Chondrocyte (in vitro differentiated cells): ENCODE results near the gene IL1F10. TPM values are rescaled to one million over a fixed set of nuclear protein-coding genes. Genes with fewer than 3 reads are reported as not detected.

Experiments
- DNase-seq: peaks from one replicate; pipeline ENCODE4 v3.0.0; 2021; ENCODE audit warnings: mixed read lengths, low spot score
- H3K27ac Mint-ChIP-seq: one replicate; pipeline ENCODE4 v1.8.0; 2021; ENCODE audit warnings: mild to moderate bottlenecking, moderate library complexity, mixed read lengths; ENCODE audit not compliant: unreplicated experiment
- H3K27me3 Mint-ChIP-seq: 2 replicates; pipeline ENCODE4 v1.8.0; 2021; ENCODE audit warnings: low read depth, mixed read lengths
- H3K36me3 Mint-ChIP-seq: 2 replicates; pipeline ENCODE4 v1.8.0; 2021; ENCODE audit warnings: low read depth, mixed read lengths
- H3K4me1 Mint-ChIP-seq: 2 replicates; pipeline ENCODE4 v1.8.0; 2021; ENCODE audit warnings: low read depth, mild to moderate bottlenecking, mixed read lengths
- H3K4me3 Mint-ChIP-seq: one replicate; pipeline ENCODE4 v1.8.0; 2021; ENCODE audit warnings: mild to moderate bottlenecking, moderate library complexity, mixed read lengths; ENCODE audit not compliant: unreplicated experiment
- H3K9me3 Mint-ChIP-seq: 2 replicates; pipeline ENCODE4 v1.8.0; 2021; ENCODE audit warnings: low read depth, mixed read lengths
- CTCF ChIP-seq: fragments of 200-600 bp; sonication (generic); IDR thresholded peaks from 2 replicates; pipeline ENCODE4 v1.5.0; 2021; ENCODE audit warnings: antibody characterized with exemption, mild to moderate bottlenecking, moderate library complexity
- total RNA-seq: library from RNA; stranded (reverse); gene quantifications from 3 replicates; pipeline ENCODE4 v1.2.1, GENCODE V29; 2021

IL1F10 gene
- total RNA-seq, 1 donor from 2014 or later: not detected

DNA sequence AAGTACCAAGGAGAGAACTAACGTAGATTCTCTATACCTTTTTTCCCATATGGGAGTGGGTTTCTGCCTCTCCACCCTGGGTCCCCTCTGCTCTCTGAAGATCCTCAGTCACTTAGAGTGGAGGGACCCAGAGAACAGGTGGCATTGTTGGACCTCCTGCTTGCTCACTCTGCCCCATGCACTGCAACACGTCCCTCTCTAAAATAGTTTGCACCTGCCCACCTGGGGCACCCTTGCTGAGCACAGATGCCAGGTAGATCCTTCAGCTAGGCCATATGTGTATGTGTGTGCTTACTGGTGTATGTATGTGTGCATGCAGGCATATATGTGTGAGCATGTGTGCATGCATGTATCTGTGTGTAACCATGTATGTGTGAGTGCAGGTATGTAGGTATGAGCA is 6.5 kb upstream of the IL1F10 start:
- H3K9me3 Mint-ChIP-seq: peaks cover 8% of the 10 kb centered on the region
- TF ChIP-seq CTCF: no peak
- H3K4me3 Mint-ChIP-seq: no peak overlapping the region
- H3K27me3 Mint-ChIP-seq: peaks cover 29% of the 10 kb centered on the region
- DNase-seq: no peak
- no peak overlapping the region for H3K27ac Mint-ChIP-seq
- H3K36me3 Mint-ChIP-seq: no peaks in the 10 kb centered on the region
- no peaks in the 10 kb centered on the region for H3K4me1 Mint-ChIP-seq

DNA sequence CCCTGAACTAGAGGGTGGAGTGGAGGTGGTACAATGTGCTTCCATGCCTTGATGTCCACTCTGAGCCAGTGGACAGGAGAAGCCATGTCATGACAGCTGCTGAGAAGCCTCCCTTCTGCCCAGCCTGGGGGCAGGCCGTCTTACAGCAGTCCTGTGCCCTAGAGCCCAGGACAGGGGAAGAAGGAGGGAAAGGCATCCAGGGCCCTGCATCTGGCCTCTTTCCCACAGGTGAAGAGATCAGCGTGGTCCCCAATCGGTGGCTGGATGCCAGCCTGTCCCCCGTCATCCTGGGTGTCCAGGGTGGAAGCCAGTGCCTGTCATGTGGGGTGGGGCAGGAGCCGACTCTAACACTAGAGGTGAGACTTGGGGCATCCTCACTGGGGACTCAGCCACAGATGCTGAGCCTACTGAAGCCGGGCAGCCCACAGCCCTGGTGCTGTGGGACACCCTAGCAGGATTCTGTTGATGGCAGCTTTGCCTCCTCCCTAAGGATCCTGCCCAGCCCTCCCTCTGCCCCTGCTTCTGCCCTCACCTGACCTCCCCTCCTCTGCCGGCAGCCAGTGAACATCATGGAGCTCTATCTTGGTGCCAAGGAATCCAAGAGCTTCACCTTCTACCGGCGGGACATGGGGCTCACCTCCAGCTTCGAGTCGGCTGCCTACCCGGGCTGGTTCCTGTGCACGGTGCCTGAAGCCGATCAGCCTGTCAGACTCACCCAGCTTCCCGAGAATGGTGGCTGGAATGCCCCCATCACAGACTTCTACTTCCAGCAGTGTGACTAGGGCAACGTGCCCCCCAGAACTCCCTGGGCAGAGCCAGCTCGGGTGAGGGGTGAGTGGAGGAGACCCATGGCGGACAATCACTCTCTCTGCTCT is 5.6 kb upstream of the IL1F10 start:
- no peaks in the 10 kb centered on the region for H3K4me1 Mint-ChIP-seq
- no peak overlapping the region for H3K4me3 Mint-ChIP-seq
- no peak for TF ChIP-seq CTCF
- no peak overlapping the region for H3K27ac Mint-ChIP-seq
- H3K9me3 Mint-ChIP-seq: peaks cover 9% of the 10 kb centered on the region
- H3K36me3 Mint-ChIP-seq: no peaks in the 10 kb centered on the region
- H3K27me3 Mint-ChIP-seq: peaks cover 32% of the 10 kb centered on the region
- no peak for DNase-seq

- no peaks in the 10 kb centered on the region for H3K36me3 Mint-ChIP-seq
- no peak overlapping the region for H3K27ac Mint-ChIP-seq
- no peak for DNase-seq
Observed at GRCh38 chr2:113064281-113064680, 3.5 kb upstream of the IL1F10 start.

DNA sequence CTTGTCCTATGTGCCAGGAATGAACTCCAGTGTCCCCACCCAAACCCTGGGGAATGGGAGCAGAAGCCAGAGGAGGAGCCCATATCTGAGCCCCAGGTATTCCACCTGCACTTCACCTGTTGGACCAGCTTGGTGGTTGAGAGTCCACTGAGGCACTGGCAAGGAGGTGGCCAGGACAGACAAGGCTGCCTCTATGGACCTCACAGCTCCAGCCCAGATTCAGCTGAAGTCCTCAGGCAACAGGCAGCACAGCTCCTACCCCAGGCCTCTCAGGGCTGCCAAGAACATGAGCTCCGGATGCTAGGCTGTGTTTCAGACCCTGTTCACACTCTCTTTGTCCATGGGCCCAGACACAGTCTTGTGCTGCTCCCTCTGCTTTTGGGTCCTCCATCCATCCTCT is 2.9 kb upstream of the IL1F10 start:
- no peaks in the 10 kb centered on the region for H3K4me1 Mint-ChIP-seq

More at GRCh38 chr2:113064281-113064680, 3.5 kb upstream of the IL1F10 start:
- Mint-ChIP-seq H3K9me3 (peaks cover 9% of the 10 kb centered on the region), H3K4me3 (no peak overlapping the region), H3K27me3 (peaks cover 36% of the 10 kb centered on the region), H3K4me1 (no peaks in the 10 kb centered on the region)
- no peak for TF ChIP-seq CTCF

GRCh38 chr2:113068249-113068648 is 479 bp downstream of the IL1F10 start:
- Mint-ChIP-seq H3K4me3 (no peak overlapping the region), H3K27me3 (peaks cover 36% of the 10 kb centered on the region), H3K4me1 (no peaks in the 10 kb centered on the region), H3K27ac (no peak overlapping the region), H3K36me3 (no peaks in the 10 kb centered on the region), H3K9me3 (peaks cover 9% of the 10 kb centered on the region)
- DNase-seq: no peak
- no peak for TF ChIP-seq CTCF

More for the DNA sequence above, 2.9 kb upstream of the IL1F10 start:
- H3K27ac Mint-ChIP-seq: no peak overlapping the region
- H3K36me3 Mint-ChIP-seq: no peaks in the 10 kb centered on the region
- H3K4me3 Mint-ChIP-seq: no peak overlapping the region
- no peak for DNase-seq
- no peak for TF ChIP-seq CTCF
- H3K27me3 Mint-ChIP-seq: peaks cover 35% of the 10 kb centered on the region
- H3K9me3 Mint-ChIP-seq: peaks cover 9% of the 10 kb centered on the region
